Astrocyte (in vitro differentiated cells and primary cell): ENCODE results near the gene DIAPH2.

Experiments
- EZH2 ChIP-seq: IDR thresholded peaks from 2 replicates; pipeline ENCODE4 v1.6.1; 2012; ENCODE audit warnings: mild to moderate bottlenecking, low read length, inconsistent platforms; ENCODE audit not compliant: insufficient read depth
- TF ChIP-seq, protein P1 (sequence below): IDR thresholded peaks from 2 replicates; pipeline ENCODE4 v1.5.1; 2011; ENCODE audit warnings: low read depth, mild to moderate bottlenecking, inconsistent platforms, low read length, moderate library complexity; ENCODE audit not compliant: insufficient read depth

- TF ChIP-seq, protein P1, sequence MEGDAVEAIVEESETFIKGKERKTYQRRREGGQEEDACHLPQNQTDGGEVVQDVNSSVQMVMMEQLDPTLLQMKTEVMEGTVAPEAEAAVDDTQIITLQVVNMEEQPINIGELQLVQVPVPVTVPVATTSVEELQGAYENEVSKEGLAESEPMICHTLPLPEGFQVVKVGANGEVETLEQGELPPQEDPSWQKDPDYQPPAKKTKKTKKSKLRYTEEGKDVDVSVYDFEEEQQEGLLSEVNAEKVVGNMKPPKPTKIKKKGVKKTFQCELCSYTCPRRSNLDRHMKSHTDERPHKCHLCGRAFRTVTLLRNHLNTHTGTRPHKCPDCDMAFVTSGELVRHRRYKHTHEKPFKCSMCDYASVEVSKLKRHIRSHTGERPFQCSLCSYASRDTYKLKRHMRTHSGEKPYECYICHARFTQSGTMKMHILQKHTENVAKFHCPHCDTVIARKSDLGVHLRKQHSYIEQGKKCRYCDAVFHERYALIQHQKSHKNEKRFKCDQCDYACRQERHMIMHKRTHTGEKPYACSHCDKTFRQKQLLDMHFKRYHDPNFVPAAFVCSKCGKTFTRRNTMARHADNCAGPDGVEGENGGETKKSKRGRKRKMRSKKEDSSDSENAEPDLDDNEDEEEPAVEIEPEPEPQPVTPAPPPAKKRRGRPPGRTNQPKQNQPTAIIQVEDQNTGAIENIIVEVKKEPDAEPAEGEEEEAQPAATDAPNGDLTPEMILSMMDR, result no peak
- TF ChIP-seq EZH2, result no peak
These were observed 718.3 kb downstream of the DIAPH2 start for GRCh38 chrX:97402903-97403302.
